ENCODE data around the gene GOT1. TPM values are rescaled to one million over a fixed set of nuclear protein-coding genes. Genes with fewer than 3 reads are reported as not detected.

Gene GOT1
- total and polyA plus RNA-seq, 2 of the 8 experiments (the other 6 are each of a cell fraction or from before 2014, with no cell fraction given), result 16.7 to 47.0 TPM

DNA sequence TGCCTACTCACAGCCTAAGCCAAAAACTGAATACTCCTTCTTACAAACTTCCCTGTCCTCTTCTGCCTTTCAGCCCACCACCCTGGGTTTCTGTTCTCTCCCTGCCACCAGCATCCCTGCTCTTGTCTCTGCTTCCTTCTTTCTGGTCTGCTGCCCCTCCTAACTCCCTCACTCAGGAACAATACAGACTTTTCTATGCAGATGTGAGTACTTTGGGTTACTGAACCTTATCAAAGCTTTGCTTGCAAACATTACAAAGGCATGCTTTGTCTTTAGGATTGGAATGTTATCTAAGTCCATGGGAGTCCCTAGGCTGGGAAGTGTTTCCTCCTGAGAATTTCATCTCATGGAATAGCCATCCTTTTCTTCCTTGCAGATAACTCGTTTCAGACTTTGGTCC lies 72.3 kb downstream of the GOT1 start (continued):
- TF ChIP-seq CHD7 (IDR thresholded peaks at IDR 0.05; ENCODE audit: insufficient replicate concordance, low read length), result peak; percentile 59
- TF ChIP-seq NANOG (IDR thresholded peaks at IDR 0.05; ENCODE audit: insufficient read depth, low read depth, low read length, poor library complexity, severe bottlenecking), result peak; percentile 82

All from H1 (cell line).